GM12875 (cell line): ENCODE data around the gene ZNF469.

Experiments
- H3K4me3 ChIP-seq: one replicate; pipeline ENCODE4 v1.5.1; 2011; ENCODE audit warnings: low read depth, low read length, control low read depth
- CTCF ChIP-seq: IDR thresholded peaks from 2 replicates; pipeline ENCODE4 v1.5.1; 2011; ENCODE audit warnings: low read depth, mild to moderate bottlenecking, control low read depth, inconsistent platforms, low read length, moderate library complexity, borderline replicate concordance; ENCODE audit not compliant: insufficient read depth

ZNF469 gene

GRCh38 chr16:88370365-88370764 is 12.4 kb upstream of the ZNF469 start:
- TF ChIP-seq CTCF = no peak
- H3K4me3 ChIP-seq = no peak overlapping the region

DNA sequence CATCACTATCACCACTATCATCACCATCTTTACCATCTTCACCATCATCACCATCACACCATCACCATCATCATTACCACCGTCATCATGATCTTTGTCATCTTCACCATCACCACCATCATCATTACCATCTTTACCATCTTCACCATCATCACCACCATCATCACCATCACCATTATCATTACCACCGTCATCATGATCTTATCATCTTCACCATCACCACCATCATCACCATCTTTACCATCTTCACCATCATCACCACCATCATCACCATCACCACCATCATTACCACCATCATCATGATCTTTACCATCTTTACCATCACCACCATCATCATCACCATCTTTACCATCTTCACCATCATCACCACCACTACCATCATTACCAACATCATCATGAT is 10.2 kb upstream of the ZNF469 start:
- H3K4me3 ChIP-seq = no peak overlapping the region

GRCh38 chr16:88373211-88373610 is 9.5 kb upstream of the ZNF469 start:
- TF ChIP-seq CTCF = no peak
- H3K4me3 ChIP-seq = no peak overlapping the region

More for the DNA sequence above, 10.2 kb upstream of the ZNF469 start:
- TF ChIP-seq CTCF = no peak

DNA sequence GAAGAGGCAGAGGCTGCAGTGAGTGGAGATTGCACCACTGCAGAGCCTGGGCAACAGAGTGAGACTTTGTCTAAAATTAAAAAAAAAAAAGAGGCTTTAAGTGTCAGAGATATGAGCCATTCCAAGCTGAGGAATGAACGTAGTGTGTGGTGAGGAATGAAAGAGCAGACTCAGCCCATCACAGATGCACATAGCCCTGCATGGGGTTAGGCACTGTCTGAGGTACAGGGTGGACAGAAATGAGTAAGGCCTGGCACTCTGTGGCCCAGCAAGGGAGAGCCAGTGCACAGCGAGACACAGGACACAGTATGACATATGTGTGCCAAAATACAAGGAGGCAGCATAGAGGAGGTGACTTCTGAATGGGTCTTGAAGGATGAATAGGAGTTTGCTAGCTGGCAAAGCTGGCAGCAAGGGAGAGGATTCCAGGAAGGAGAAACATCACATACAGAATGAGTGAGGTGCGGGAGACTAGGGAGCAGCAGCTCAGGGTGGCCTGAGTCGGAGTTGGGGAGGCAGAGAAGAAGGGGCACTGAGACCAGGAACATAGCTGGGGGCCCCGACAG is 8.7 kb upstream of the ZNF469 start:
- no peak overlapping the region for H3K4me3 ChIP-seq
- no peak for TF ChIP-seq CTCF

DNA sequence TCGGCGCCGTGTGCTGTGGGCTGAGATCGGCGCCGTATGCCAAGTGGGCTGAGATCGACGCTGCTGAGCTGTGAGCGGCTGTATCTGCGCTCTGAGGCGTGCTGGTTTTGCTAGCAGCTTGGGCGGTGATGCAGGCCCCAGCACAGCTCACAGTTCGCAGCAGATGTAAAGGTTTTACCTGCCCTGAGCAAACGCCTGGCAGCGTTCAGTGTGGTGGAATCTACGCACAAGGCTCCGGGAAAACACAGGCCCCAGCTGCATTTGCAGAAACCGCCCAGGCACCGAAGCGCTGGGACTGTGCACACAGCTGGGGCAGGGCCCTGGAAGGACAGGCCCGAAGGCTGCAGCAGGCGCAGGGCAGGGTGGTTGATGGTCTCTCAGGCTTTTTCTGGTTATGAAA is 8.0 kb upstream of the ZNF469 start:
- no peak for TF ChIP-seq CTCF
- H3K4me3 ChIP-seq = no peak overlapping the region

DNA sequence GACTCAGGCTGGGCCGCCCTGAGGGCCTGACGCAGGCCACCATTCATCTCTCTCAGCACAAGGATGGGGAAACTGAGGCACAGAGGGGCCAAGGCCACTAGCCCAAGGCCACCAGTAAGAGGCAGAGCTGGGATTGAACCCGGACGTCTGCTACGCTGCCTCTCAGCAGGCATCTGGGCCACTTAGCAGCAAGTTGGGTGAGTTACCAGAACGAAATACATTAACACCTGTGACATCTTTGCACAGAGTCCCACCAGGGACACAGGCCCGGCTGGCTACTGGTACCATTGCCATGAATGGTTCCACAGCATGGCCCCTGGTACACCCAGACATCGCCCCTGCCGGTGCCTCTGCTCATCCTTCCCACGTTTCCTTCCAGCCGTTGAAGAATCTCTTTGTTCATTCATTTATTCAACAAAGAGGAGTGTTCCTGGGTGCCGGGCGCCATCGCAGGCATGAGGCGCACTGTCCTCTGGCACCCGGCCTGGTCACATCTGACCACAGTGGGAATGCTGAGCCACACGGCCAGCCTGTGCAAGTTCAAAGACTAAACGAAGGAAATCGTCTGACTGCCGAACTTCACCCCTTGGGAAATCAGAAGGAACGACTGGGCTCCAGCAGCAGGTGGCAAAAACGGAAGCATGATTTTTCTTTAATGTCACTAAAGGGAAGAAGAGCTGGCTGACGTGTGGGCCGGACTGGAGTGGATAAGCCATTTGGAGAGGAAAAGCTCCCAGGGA is 7.4 kb upstream of the ZNF469 start:
- TF ChIP-seq CTCF = no peak
- no peak overlapping the region for H3K4me3 ChIP-seq
